GM21619 (cell line): Measurements from ENCODE around the gene IWS1.
"Not testable (repeated sequence)": the region's sequence is repeated elsewhere in the genome, so short reads cannot be mapped to it uniquely, and the experiment has no call there.

Experiments
- ATAC-seq: cut with Tn5 transposase; IDR thresholded peaks from one replicate; pipeline ENCODE4 v1.9.1; 2021; ENCODE audit not compliant: unreplicated experiment

Gene IWS1

DNA sequence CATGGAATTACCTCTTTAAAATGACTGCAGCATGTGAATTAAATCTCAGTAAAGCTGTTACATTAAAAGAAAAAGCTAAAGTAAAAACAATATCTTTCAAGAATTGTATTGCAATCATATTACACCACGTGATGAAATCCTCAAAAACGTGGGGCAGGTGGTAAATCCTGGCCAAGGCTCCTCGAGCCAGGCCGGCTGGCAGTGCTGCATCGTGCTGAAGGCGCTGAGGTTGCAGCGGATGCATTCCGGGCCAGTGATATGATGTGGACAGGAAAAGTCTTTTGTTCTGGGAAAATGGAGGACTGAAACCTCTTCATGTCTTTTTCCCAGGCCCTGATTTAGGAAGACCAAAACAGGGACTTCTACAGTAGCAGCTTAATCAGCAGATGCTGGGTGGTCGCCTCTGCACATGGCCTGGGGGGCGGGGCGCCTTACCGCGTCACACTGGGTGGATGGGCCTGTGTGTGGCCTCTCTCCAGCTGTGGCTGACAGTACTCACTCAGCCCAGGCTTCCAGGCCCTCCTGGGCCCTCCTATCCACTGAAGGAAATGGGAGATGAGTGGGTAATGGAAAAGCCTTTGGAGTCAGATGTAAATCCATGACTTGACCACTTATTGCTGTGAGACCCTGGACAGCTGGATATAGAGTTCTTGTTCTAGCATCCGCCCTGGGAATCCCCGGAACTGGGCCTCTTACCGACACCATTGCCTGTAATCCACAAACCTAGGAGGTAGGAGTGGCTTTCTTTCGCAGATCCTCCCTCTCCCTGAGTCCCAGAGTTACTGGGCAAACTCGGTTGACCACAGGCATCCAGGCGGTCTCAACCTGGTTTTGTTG lies 62.9 kb downstream of the IWS1 start:
- no peak for ATAC-seq

GRCh38 chr2:127462461-127462860 lies 63.8 kb downstream of the IWS1 start:
- ATAC-seq, result no peak

- ATAC-seq, result no peak
Observed at GRCh38 chr2:127456960-127457359, 69.3 kb downstream of the IWS1 start.

GRCh38 chr2:127455566-127456493 lies 70.5 kb downstream of the IWS1 start:
- no peak for ATAC-seq

DNA sequence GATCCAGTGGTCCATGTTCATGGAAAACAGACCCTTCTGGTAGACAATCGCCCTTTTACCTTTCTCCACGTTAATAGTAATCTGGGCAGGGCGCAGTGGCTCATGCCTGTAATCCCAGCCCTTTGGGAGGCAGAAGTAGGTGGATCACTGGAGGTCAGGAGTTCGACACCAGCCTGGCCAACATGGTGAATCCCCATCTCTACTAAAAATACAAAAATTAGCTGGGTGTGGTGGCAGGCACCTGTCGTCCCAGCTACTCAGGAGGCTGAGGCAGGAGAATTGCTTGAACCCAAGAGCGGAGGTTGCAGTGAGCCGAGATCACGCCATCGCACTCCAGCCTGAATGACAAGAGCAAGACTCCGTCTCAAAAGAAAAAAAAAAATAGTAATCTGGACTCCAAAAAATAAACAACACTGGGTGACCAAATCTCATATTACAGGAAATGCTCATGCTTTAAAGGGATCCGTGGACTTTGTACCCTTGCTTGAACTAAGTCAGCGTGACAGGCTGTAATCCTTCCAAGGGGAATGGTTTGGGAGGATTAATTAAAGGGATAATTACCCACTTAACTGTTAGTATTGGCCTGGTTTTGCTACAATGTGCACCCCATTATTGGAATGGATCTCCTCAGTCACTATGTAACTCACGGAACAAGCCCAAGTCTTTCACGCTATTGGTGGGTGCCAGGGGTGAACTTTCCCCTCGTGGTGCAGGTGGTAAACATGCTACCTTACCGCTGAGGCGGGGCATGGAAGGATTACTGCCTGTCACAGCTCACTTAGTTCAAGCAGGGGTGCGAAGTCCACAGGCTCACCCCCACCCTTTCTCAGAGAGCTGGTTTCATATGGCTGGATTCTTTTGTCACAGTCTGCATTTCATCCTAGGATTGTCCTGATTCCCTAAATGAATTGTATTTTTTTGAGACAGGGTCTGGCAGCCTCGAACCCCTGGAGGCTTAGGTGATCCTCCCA lies 71.4 kb downstream of the IWS1 start:
- no peak for ATAC-seq

- no peak for ATAC-seq
Observed at GRCh38 chr2:127453392-127454171, 72.7 kb downstream of the IWS1 start.

DNA sequence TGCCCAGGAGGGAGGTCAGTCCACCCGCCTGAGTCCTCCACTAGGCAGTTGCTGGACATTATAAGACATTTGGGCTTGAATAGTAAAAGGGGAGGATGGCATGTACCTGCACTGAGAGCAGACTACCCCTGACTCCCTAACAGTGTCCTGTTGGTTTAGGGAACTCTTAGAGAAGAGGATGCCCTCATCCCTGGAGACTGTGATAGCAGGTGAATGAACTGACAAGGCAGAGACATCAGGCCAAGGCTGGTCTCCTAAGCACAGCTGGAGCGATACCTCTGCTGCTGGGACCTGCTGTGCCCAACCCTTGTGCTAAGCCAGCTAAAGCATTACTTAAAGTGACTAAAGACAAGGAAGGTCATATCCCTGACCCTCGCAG lies 73.3 kb downstream of the IWS1 start:
- no peak for ATAC-seq

- ATAC-seq, result not testable (repeated sequence)
Observed at GRCh38 chr2:127452423-127452822, 73.9 kb downstream of the IWS1 start.

DNA sequence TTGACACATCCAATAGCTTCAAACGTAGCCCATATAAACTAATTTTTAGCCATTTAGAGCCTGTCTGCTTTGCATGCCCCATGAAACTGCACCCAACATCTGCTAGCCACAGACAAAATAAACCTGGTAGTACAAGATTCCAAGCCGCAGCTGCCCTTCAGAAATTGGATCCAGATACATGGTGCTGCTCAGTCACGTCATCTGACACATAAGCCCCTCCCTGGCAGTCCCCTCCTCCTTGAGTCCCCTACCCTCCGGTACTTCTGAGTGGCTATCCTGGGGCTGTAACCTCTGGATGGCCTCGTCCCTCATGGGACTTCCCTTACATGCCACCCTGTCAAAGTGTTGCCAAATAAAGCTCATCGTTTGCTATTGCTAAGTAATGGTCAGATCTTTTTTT lies 74.3 kb downstream of the IWS1 start:
- ATAC-seq, result no peak

DNA sequence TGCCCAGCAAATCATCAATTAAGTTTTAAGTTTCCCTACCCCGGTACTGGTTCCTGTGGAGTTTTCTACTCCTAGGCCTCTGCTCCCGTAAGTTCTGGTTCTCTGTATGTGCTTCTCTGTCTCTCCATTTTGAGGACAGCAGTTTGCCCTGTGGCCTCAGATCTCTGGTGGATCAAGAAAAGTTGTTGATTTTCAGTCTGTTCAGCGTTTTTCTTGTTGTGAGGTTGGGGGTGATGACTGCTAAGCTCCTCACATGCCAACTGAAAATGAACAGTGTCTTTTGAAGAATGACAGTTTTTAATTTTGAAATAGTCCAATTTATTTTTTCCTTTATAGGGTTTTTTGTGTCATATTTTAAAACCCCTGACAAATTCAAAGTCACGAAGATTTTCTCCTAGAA lies 76.4 kb downstream of the IWS1 start:
- no peak for ATAC-seq

DNA sequence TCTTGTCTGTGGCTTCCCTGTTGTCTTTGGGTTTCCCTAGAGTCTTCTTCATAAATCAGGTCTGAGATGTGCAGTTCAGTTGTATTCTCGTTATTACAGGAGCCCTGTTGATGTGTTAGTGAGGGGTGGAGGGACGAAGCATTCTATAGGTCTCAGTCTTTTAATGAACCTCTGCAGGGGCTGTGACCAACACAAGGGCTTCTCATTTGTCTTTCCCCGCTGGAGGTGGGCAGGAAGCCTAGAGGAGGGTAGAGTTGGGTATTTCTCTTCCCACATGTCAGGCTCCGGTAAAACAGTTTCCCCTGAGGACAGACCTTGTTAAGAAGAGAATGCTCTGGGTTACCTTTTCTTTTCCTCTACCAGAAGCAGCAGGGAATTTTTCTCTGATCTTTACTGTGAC lies 76.9 kb downstream of the IWS1 start:
- no peak for ATAC-seq

DNA sequence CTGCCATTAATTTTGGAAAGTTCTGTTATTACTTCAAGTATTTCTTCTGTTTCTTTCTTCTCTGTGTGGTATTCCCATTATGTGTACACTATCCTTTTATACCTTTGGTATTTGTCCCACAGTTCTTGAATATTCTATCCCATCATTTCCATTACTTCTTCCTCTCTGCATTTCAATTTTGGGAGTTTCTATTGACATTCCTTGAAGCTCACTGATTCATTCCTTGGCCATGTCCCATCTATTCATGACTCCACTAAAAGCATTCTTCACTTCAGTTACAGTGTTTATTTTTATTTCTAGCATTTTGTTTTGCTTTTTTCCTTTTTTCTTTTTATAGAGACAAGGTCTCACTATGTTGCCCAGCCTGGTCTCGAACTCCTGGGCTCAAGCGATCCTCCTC lies 77.8 kb downstream of the IWS1 start:
- ATAC-seq, result no peak

GRCh38 chr2:127439343-127439742 lies 86.9 kb downstream of the IWS1 start:
- no peak for ATAC-seq

- no peak for ATAC-seq
Observed at GRCh38 chr2:127437781-127438726, 88.2 kb downstream of the IWS1 start.

DNA sequence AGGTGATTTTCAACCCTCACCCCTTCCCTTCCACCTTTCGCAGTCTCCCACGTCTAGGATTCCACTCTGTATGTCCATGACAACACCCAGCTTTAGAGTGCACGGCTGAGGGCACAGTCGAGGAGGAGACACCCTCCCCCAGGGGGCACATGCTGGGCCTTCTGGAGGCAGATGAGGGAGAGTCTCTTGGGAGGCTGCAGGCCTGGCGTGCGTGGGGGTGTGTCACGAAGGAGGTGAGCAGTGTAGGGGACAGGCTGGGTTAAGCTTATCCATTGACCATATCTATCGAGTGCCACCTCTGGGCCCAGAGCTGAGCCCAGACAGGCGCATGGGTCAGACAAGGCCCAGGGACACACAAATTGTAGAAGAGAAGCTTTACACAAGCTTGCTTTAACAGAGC lies 89.2 kb downstream of the IWS1 start:
- no peak for ATAC-seq

DNA sequence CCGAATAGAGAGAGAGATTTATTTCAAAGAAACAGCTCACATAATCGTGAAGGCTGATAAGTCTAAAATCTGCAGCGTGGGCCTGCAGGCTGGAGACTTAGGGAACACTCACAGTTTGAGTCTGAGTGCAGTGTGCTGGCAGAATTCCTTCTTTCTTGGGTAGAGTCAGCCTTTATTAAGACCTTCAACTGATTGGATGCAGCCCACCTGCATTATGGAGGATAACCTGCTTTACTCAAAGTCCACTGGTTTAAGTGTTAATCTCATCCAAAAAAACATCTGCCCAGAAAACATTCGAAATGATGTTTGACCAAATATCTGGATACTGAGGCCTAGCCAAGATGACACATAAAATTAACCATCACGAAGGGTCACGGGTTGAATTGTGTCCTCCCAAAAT lies 91.8 kb downstream of the IWS1 start:
- ATAC-seq, result no peak

DNA sequence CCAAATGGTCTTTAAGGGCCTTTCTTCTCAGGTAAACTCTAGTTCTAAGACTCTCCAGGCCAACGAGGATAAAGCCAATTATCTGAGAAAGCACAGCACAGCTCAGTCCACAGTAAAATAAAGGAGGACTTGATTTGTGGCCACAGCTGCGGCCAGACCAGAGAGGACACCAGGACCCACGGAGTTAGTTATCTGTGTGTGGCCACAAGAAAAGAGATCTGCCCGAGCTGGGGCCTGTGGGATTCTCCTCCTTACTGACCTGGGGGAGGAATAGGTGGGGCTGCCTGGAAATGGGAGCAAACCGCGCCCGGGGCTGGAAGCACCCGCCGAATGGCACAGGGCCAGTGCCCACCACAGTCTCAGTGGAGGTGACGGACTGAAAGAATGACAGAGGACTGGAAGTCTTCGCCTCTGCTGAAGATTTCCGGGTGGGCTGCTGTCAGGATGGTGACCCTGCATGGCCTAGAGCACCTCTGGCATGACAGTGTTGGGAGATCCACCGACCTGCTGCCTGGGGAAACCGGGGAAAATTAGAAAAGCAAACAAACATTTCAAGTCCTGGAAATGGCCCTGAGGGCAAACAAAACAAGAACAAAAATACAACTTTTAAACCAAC lies 94.8 kb downstream of the IWS1 start:
- ATAC-seq, result no peak
